Measurements from ENCODE around the gene HMOX1. TPM values are rescaled to one million over a fixed set of nuclear protein-coding genes. Genes with fewer than 3 reads are reported as not detected.
A peak's percentile ranks its signal among the peaks of the same experiment; 100 is the strongest.

HMOX1 gene
- total and polyA plus RNA-seq, 2 of the 13 experiments (the other 11 are each of a cell fraction or from before 2014, with no cell fraction given) = 53.6 to 67.4 TPM

DNA sequence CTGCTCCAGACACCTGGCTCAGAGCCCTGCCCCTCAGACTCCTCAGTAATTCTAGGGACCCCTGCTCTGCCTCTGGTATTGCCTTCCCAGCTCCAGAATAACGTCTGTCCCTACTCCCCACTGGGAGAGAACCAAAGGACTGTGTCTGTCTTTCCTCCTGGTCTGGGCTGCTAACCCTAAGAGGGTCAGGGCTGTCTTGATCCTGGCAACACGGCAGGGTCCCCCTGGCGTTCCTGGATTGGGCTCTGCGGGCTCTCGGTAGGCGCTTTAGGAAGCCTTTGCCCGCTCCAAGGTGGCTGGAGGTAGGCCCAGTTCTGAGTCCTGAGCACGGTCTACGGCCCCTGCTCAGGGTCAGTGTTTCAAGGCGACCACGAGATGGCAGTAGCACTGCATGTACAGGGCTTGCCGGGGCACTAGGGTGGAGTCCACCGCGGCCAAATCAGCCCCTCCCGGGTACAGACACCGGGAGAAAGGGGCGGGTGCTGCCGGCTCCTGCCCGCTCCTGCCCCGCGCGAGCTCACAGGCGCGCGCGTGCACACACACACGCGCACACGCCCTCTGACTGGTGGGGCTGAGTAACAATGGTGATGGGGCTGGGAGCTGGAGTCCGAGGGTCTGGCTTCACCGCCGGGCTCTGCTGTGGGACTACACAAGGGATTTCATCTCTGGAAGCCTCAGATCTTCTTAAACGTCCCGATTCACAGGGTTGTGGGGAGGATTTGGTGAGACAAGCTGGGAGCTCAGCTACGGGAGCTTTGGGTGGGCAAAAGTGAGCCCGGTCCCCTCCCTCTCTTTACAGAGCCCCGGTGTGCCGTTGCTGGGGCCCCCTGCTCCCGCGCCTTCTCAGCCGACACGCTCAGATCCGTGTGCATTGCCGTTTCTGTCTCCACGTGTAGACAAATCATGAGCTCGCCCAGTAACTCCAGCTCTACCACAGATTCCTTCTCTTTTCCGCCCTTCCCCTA, 30.1 kb upstream of the HMOX1 start (continued):
- TF ChIP-seq ZNF326 (CRISPR knock-in tag; IDR thresholded peaks at IDR 0.05; ENCODE audit: borderline replicate concordance) (0 out of 2 replicates have a peak, but pooled peaks have one; percentile 36), ZNF354B (CRISPR knock-in tag; IDR thresholded peaks at IDR 0.05) (no peak), THYN1 (CRISPR knock-in tag; IDR thresholded peaks at IDR 0.05; ENCODE audit: borderline replicate concordance, low read depth) (no peak), ZNF629 (CRISPR knock-in tag; conservative IDR thresholded peaks at IDR 0.05) (peak; percentile 35), MAZ (IDR thresholded peaks at IDR 0.05; ENCODE audit: borderline replicate concordance, low read depth, low read length) (no peak), MAZ (CRISPR knock-in tag; IDR thresholded peaks at IDR 0.05; ENCODE audit: low read depth) (no peak), IKZF4 (CRISPR knock-in tag; IDR thresholded peaks at IDR 0.05; ENCODE audit: borderline replicate concordance, low read depth, not compliant biosample characterization) (no peak), EEA1 (CRISPR knock-in tag; IDR thresholded peaks at IDR 0.05; ENCODE audit: borderline replicate concordance) (no peak), ZNF891 (CRISPR knock-in tag; IDR thresholded peaks at IDR 0.05) (no peak; the same call in 1 of the 2 replicates), ZSCAN30 (CRISPR knock-in tag; IDR thresholded peaks at IDR 0.05) (no peak)
- TF ChIP-seq, protein P1, sequence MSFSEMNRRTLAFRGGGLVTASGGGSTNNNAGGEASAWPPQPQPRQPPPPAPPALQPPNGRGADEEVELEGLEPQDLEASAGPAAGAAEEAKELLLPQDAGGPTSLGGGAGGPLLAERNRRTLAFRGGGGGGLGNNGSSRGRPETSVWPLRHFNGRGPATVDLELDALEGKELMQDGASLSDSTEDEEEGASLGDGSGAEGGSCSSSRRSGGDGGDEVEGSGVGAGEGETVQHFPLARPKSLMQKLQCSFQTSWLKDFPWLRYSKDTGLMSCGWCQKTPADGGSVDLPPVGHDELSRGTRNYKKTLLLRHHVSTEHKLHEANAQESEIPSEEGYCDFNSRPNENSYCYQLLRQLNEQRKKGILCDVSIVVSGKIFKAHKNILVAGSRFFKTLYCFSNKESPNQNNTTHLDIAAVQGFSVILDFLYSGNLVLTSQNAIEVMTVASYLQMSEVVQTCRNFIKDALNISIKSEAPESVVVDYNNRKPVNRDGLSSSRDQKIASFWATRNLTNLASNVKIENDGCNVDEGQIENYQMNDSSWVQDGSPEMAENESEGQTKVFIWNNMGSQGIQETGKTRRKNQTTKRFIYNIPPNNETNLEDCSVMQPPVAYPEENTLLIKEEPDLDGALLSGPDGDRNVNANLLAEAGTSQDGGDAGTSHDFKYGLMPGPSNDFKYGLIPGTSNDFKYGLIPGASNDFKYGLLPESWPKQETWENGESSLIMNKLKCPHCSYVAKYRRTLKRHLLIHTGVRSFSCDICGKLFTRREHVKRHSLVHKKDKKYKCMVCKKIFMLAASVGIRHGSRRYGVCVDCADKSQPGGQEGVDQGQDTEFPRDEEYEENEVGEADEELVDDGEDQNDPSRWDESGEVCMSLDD (CRISPR knock-in tag; IDR thresholded peaks at IDR 0.05; ENCODE audit: borderline replicate concordance) = no peak
- TF ChIP-seq, protein P2, sequence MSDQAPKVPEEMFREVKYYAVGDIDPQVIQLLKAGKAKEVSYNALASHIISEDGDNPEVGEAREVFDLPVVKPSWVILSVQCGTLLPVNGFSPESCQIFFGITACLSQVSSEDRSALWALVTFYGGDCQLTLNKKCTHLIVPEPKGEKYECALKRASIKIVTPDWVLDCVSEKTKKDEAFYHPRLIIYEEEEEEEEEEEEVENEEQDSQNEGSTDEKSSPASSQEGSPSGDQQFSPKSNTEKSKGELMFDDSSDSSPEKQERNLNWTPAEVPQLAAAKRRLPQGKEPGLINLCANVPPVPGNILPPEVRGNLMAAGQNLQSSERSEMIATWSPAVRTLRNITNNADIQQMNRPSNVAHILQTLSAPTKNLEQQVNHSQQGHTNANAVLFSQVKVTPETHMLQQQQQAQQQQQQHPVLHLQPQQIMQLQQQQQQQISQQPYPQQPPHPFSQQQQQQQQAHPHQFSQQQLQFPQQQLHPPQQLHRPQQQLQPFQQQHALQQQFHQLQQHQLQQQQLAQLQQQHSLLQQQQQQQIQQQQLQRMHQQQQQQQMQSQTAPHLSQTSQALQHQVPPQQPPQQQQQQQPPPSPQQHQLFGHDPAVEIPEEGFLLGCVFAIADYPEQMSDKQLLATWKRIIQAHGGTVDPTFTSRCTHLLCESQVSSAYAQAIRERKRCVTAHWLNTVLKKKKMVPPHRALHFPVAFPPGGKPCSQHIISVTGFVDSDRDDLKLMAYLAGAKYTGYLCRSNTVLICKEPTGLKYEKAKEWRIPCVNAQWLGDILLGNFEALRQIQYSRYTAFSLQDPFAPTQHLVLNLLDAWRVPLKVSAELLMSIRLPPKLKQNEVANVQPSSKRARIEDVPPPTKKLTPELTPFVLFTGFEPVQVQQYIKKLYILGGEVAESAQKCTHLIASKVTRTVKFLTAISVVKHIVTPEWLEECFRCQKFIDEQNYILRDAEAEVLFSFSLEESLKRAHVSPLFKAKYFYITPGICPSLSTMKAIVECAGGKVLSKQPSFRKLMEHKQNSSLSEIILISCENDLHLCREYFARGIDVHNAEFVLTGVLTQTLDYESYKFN (CRISPR knock-in tag; conservative IDR thresholded peaks at IDR 0.05) = peak; percentile 23
- TF ChIP-seq, protein P3, sequence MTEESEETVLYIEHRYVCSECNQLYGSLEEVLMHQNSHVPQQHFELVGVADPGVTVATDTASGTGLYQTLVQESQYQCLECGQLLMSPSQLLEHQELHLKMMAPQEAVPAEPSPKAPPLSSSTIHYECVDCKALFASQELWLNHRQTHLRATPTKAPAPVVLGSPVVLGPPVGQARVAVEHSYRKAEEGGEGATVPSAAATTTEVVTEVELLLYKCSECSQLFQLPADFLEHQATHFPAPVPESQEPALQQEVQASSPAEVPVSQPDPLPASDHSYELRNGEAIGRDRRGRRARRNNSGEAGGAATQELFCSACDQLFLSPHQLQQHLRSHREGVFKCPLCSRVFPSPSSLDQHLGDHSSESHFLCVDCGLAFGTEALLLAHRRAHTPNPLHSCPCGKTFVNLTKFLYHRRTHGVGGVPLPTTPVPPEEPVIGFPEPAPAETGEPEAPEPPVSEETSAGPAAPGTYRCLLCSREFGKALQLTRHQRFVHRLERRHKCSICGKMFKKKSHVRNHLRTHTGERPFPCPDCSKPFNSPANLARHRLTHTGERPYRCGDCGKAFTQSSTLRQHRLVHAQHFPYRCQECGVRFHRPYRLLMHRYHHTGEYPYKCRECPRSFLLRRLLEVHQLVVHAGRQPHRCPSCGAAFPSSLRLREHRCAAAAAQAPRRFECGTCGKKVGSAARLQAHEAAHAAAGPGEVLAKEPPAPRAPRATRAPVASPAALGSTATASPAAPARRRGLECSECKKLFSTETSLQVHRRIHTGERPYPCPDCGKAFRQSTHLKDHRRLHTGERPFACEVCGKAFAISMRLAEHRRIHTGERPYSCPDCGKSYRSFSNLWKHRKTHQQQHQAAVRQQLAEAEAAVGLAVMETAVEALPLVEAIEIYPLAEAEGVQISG (CRISPR knock-in tag; IDR thresholded peaks at IDR 0.05) = peak; percentile 79
- TF ChIP-seq, protein P4, sequence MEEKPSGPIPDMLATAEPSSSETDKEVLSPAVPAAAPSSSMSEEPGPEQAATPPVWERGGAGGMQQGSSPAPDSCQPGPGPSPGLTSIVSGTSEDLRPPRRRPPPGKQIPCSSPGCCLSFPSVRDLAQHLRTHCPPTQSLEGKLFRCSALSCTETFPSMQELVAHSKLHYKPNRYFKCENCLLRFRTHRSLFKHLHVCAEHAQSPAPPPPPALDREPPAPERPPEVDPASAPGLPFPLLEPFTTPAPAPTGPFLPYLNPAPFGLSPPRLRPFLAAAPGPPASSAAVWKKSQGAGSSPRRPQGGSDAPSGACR (CRISPR knock-in tag; IDR thresholded peaks at IDR 0.05) = no peak
